WERI-Rb-1 (cell line): Measurements from ENCODE around the gene ZNF367.

Experiments used
- DNase-seq: peaks from one replicate; pipeline ENCODE4 v3.0.0-alpha.2; 2020
- H3K27ac ChIP-seq: fragments of 250-450 bp; sonication (Bioruptor Pico); 2 replicates; pipeline ENCODE4 v1.5.1; 2020; ENCODE audit warnings: mild to moderate bottlenecking, moderate library complexity
- H3K27me3 ChIP-seq: fragments of 250-450 bp; sonication (Bioruptor Pico); 2 replicates; pipeline ENCODE4 v1.5.1; 2021; ENCODE audit warnings: mild to moderate bottlenecking, low read depth, moderate library complexity; ENCODE audit not compliant: insufficient read depth, severe bottlenecking
- H3K36me3 ChIP-seq: fragments of 250-450 bp; sonication (Bioruptor Pico); 2 replicates; pipeline ENCODE4 v1.5.1; 2020; ENCODE audit warnings: mild to moderate bottlenecking, moderate library complexity
- H3K4me3 ChIP-seq: 2 replicates; pipeline ENCODE4 v1.5.1; 2011; ENCODE audit warnings: low read depth, mild to moderate bottlenecking, control low read depth, low read length
- H3K9me3 ChIP-seq: fragments of 250-450 bp; sonication (Bioruptor Pico); 2 replicates; pipeline ENCODE4 v1.5.1; 2021; ENCODE audit warnings: mild to moderate bottlenecking, moderate library complexity; ENCODE audit not compliant: severe bottlenecking
- TF ChIP-seq, protein P1 (sequence below): IDR thresholded peaks from 2 replicates; pipeline ENCODE4 v1.5.1; 2011; ENCODE audit warnings: low read depth, mild to moderate bottlenecking, control low read depth, inconsistent platforms, low read length

Gene ZNF367

GRCh38 chr9:96400132-96400910, 17.8 kb downstream of the ZNF367 start:
- no peak for DNase-seq
- H3K4me3 ChIP-seq: no peak overlapping the region
- no peak overlapping the region for H3K27ac ChIP-seq
- no peaks in the 10 kb centered on the region for H3K27me3 ChIP-seq
- peaks cover 47% of the 10 kb centered on the region for H3K36me3 ChIP-seq
- TF ChIP-seq, protein P1, sequence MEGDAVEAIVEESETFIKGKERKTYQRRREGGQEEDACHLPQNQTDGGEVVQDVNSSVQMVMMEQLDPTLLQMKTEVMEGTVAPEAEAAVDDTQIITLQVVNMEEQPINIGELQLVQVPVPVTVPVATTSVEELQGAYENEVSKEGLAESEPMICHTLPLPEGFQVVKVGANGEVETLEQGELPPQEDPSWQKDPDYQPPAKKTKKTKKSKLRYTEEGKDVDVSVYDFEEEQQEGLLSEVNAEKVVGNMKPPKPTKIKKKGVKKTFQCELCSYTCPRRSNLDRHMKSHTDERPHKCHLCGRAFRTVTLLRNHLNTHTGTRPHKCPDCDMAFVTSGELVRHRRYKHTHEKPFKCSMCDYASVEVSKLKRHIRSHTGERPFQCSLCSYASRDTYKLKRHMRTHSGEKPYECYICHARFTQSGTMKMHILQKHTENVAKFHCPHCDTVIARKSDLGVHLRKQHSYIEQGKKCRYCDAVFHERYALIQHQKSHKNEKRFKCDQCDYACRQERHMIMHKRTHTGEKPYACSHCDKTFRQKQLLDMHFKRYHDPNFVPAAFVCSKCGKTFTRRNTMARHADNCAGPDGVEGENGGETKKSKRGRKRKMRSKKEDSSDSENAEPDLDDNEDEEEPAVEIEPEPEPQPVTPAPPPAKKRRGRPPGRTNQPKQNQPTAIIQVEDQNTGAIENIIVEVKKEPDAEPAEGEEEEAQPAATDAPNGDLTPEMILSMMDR: no peak
- no peaks in the 10 kb centered on the region for H3K9me3 ChIP-seq

- Histone ChIP-seq H3K27ac (no peak overlapping the region), H3K9me3 (no peaks in the 10 kb centered on the region), H3K36me3 (peaks cover 53% of the 10 kb centered on the region), H3K27me3 (no peaks in the 10 kb centered on the region), H3K4me3 (no peak overlapping the region)
- no peak for DNase-seq
- TF ChIP-seq, protein P1: no peak
Measured at GRCh38 chr9:96399325-96399633, 18.9 kb downstream of the ZNF367 start.

- DNase-seq: no peak
- Histone ChIP-seq H3K27ac (no peak overlapping the region), H3K9me3 (no peaks in the 10 kb centered on the region), H3K27me3 (no peaks in the 10 kb centered on the region), H3K36me3 (peaks cover 56% of the 10 kb centered on the region), H3K4me3 (no peak overlapping the region)
- TF ChIP-seq, protein P1: no peak
Measured at GRCh38 chr9:96398582-96399324, 19.4 kb downstream of the ZNF367 start.

DNA sequence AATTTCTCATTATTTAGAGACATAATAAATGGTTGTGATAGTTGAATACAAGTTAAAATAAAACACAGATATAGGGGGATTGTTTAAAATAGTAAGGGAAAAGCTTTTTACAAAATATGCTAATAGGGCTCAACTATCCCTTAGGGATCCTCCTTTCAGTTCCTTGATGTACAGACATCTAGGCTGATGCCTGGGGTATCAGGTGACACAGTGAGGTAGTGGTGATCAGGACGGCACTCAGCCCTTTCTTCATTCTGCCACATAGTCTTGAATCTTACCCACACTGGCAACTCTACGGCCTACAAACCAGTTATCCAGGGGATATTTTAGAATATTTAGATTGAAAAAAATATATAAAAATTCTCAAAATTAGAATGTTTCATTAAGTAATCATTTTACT, 22.2 kb downstream of the ZNF367 start:
- H3K27ac ChIP-seq: no peak overlapping the region
- DNase-seq: no peak
- no peak overlapping the region for H3K4me3 ChIP-seq
- no peaks in the 10 kb centered on the region for H3K9me3 ChIP-seq
- H3K36me3 ChIP-seq: peaks cover 74% of the 10 kb centered on the region
- TF ChIP-seq, protein P1: no peak
- H3K27me3 ChIP-seq: no peaks in the 10 kb centered on the region

GRCh38 chr9:96394832-96395496, 23.2 kb downstream of the ZNF367 start:
- Histone ChIP-seq H3K27ac (peak overlapping the region; percentile 27; the same call in 1 of the 2 replicates), H3K27me3 (no peaks in the 10 kb centered on the region), H3K9me3 (no peaks in the 10 kb centered on the region), H3K36me3 (peaks cover 83% of the 10 kb centered on the region), H3K4me3 (no peak overlapping the region)
- DNase-seq: no peak
- TF ChIP-seq, protein P1: no peak
